T-helper 1 cell treated with Interleukin-12 subunit alpha and Interleukin-12 subunit beta and Interleukin-4 antibody, amounts not matched to agents 30 ng/mL and 1 ng/mL, for 36 hours (primary cell): ENCODE results near the gene BICD1. TPM values are rescaled to one million over a fixed set of nuclear protein-coding genes. Genes with fewer than 3 reads are reported as not detected.
"Not testable (repeated sequence)": the region's sequence is repeated elsewhere in the genome, so short reads cannot be mapped to it uniquely, and the experiment has no call there.

Experiments
- intact Hi-C: fragments of 100-400 bp; cut with micrococcal nuclease; formaldehyde crosslinking; loops from one replicate; pipeline ENCODE4 v1.15.1; 2024
- total RNA-seq: library from RNA; stranded (reverse); gene quantifications from 2 replicates; pipeline ENCODE4 v1.2.3, GENCODE V29; 2022

BICD1 gene
- total RNA-seq = 20.8 and 24.2 TPM in 2 replicates

GRCh38 chr12:32106517-32107358 lies at the start of gene BICD1:
Gene BICD1 (plus strand): TSS chr12:32106847. CDS start chr12:32107332, 485 bp downstream.
- intact Hi-C loops = loop anchor here (1.0 to 10.0 kb wide), 6 partner anchors 46 to 782 kb away; partner anchors contain the start of genes ETFBKMT and SINHCAF

- intact Hi-C loops = loop anchor here (2.0 to 5.0 kb wide), 2 partner anchors 244 to 611 kb away; no protein-coding TSS in a partner anchor
Observed at GRCh38 chr12:32061033-32061432, 45.6 kb upstream of the BICD1 start.

GRCh38 chr12:32062881-32063280 lies 43.8 kb upstream of the BICD1 start:
- intact Hi-C loops = loop anchor here (5.0 kb wide), 1 partner anchor 609 kb away; no protein-coding TSS in a partner anchor

- intact Hi-C loops = loop anchor here (5.0 kb wide), 1 partner anchor 609 kb away; no protein-coding TSS in a partner anchor
Observed at GRCh38 chr12:32063796-32064195, 42.9 kb upstream of the BICD1 start.

- intact Hi-C loops = no loop called here
Observed at GRCh38 chr12:32066206-32066605, 40.4 kb upstream of the BICD1 start.

GRCh38 chr12:32069071-32069470 lies 37.6 kb upstream of the BICD1 start:
- intact Hi-C loops = no loop called here

- intact Hi-C loops = no loop called here
Observed at GRCh38 chr12:32069731-32070130, 36.9 kb upstream of the BICD1 start.

GRCh38 chr12:32070370-32070769 lies 36.3 kb upstream of the BICD1 start:
- intact Hi-C loops = no loop called here

- intact Hi-C loops = no loop called here
Observed at GRCh38 chr12:32072102-32072501, 34.5 kb upstream of the BICD1 start.

GRCh38 chr12:32074432-32074831 lies 32.2 kb upstream of the BICD1 start:
- intact Hi-C loops = no loop called here

GRCh38 chr12:32076941-32077340 lies 29.7 kb upstream of the BICD1 start:
- intact Hi-C loops = no loop called here

- intact Hi-C loops = no loop called here
Observed at GRCh38 chr12:32080435-32080834, 26.2 kb upstream of the BICD1 start.

GRCh38 chr12:32083489-32083888 lies 23.2 kb upstream of the BICD1 start:
- intact Hi-C loops = no loop called here

- intact Hi-C loops = no loop called here
Observed at GRCh38 chr12:32084017-32084688, 22.5 kb upstream of the BICD1 start.

- intact Hi-C loops = no loop called here
Observed at GRCh38 chr12:32084753-32085152, 21.9 kb upstream of the BICD1 start.

GRCh38 chr12:32087306-32087705 lies 19.3 kb upstream of the BICD1 start:
- intact Hi-C loops = no loop called here

- intact Hi-C loops = no loop called here
Observed at GRCh38 chr12:32089156-32089555, 17.5 kb upstream of the BICD1 start.

GRCh38 chr12:32089586-32089985 lies 17.1 kb upstream of the BICD1 start:
- intact Hi-C loops = no loop called here

- intact Hi-C loops = no loop called here
Observed at GRCh38 chr12:32091696-32092095, 15.0 kb upstream of the BICD1 start.

- intact Hi-C loops = no loop called here
Observed at GRCh38 chr12:32098112-32098511, 8.5 kb upstream of the BICD1 start.

- intact Hi-C loops = not testable (repeated sequence)
Observed at GRCh38 chr12:32099275-32099674, 7.4 kb upstream of the BICD1 start.

GRCh38 chr12:32100361-32100760 lies 6.3 kb upstream of the BICD1 start:
- intact Hi-C loops = loop anchor here (10.0 kb wide), 2 partner anchors 416 to 776 kb away; partner anchors contain the start of gene SINHCAF
